ENCODE results near the gene CFAP74. TPM values are rescaled to one million over a fixed set of nuclear protein-coding genes. Genes with fewer than 3 reads are reported as not detected.
"Not testable (repeated sequence)": the region's sequence is repeated elsewhere in the genome, so short reads cannot be mapped to it uniquely, and the experiment has no call there.

The CFAP74 gene
- total RNA-seq, 2 donors from 2014 or later, result not detected

GRCh38 chr1:1898246-1898933, 105.2 kb downstream of the CFAP74 start:
- no peak for ATAC-seq
- Mint-ChIP-seq H3K36me3 (no peaks in the 10 kb centered on the region), H3K27ac (no peak overlapping the region), H3K9me3 (no peaks in the 10 kb centered on the region)
- DNase-seq (ENCODE audit: low spot score in 2 of 2), result no peak

- DNase-seq (ENCODE audit: low spot score in 2 of 2), result no peak
- ATAC-seq, result no peak
- Mint-ChIP-seq H3K9me3 (no peaks in the 10 kb centered on the region), H3K36me3 (peaks cover 7 to 8% of the 10 kb centered on the region in 2 donors), H3K27ac (no peak overlapping the region)
These were observed 107.9 kb downstream of the CFAP74 start for GRCh38 chr1:1895456-1896336.

GRCh38 chr1:1895060-1895418, 108.5 kb downstream of the CFAP74 start:
- no peaks in the 10 kb centered on the region for H3K9me3 Mint-ChIP-seq
- H3K27ac Mint-ChIP-seq, result no peak overlapping the region
- H3K36me3 Mint-ChIP-seq, result peaks cover 7 to 8% of the 10 kb centered on the region in 2 donors
- ATAC-seq (no peak), DNase-seq (ENCODE audit: low spot score in 2 of 2) (no peak)

GRCh38 chr1:1894354-1895059, 109.1 kb downstream of the CFAP74 start:
- no peak for ATAC-seq
- H3K27ac Mint-ChIP-seq, result peak overlapping the region in 1 of 2 donors; percentile 79
- peaks cover 8 to 9% of the 10 kb centered on the region in 2 donors for H3K36me3 Mint-ChIP-seq
- no peaks in the 10 kb centered on the region for H3K9me3 Mint-ChIP-seq
- no peak for DNase-seq (ENCODE audit: low spot score in 2 of 2)

GRCh38 chr1:1893997-1894353, 109.6 kb downstream of the CFAP74 start:
- no peaks in the 10 kb centered on the region for H3K9me3 Mint-ChIP-seq
- H3K27ac Mint-ChIP-seq, result peak overlapping the region in 1 of 2 donors; percentile 28
- DNase-seq (ENCODE audit: low spot score in 2 of 2), result no peak
- H3K36me3 Mint-ChIP-seq, result peaks cover 8 to 14% of the 10 kb centered on the region in 2 donors
- no peak for ATAC-seq

GRCh38 chr1:1893291-1893985, 110.1 kb downstream of the CFAP74 start:
- ATAC-seq (no peak), DNase-seq (ENCODE audit: low spot score in 2 of 2) (no peak)
- Mint-ChIP-seq H3K9me3 (no peaks in the 10 kb centered on the region), H3K27ac (peak overlapping the region in 1 of 2 donors; percentile 28), H3K36me3 (peaks cover 8 to 18% of the 10 kb centered on the region in 2 donors)

- ATAC-seq, result no peak
These were observed 110.8 kb downstream of the CFAP74 start for GRCh38 chr1:1892763-1893120.

GRCh38 chr1:1892079-1892762, 111.4 kb downstream of the CFAP74 start:
- ATAC-seq (peak in 1 of 2 donors; percentile 1), DNase-seq (ENCODE audit: low spot score in 2 of 2) (no peak)
- Mint-ChIP-seq H3K36me3 (peaks cover 8 to 24% of the 10 kb centered on the region in 2 donors), H3K9me3 (no peaks in the 10 kb centered on the region), H3K27ac (peak overlapping the region; percentile 40 to 87)

More at GRCh38 chr1:1892763-1893120, 110.8 kb downstream of the CFAP74 start:
- Mint-ChIP-seq H3K27ac (peak overlapping the region; percentile 29 to 87), H3K9me3 (no peaks in the 10 kb centered on the region), H3K36me3 (peaks cover 8 to 23% of the 10 kb centered on the region in 2 donors)
- no peak for DNase-seq (ENCODE audit: low spot score in 2 of 2)

- ATAC-seq (peak; percentile 49 to 66), DNase-seq (ENCODE audit: low spot score in 2 of 2) (peak; percentile 45 to 65)
- H3K27ac Mint-ChIP-seq, result peak overlapping the region; percentile 40 to 87
- no peaks in the 10 kb centered on the region for H3K9me3 Mint-ChIP-seq
- H3K36me3 Mint-ChIP-seq, result peaks cover 8 to 27% of the 10 kb centered on the region in 2 donors
These were observed 112.1 kb downstream of the CFAP74 start for GRCh38 chr1:1891349-1892078.

- Mint-ChIP-seq H3K27ac (peak within 1 kb of the TSS; percentile 68 to 87), H3K9me3 (no peaks in the 10 kb centered on the region), H3K36me3 (peaks cover 8 to 31% of the 10 kb centered on the region in 2 donors)
- ATAC-seq, result peak; percentile 67 to 82
- peak; percentile 89 to 92 for DNase-seq (ENCODE audit: low spot score in 2 of 2)
These were observed 112.9 kb downstream of the CFAP74 start, which contains the start of gene GNB1 for GRCh38 chr1:1890506-1891348. GNB1 (minus strand) TSS chr1:1891087; CDS start chr1:1825453, 65,634 bp downstream.

GRCh38 chr1:1889847-1890505, 113.6 kb downstream of the CFAP74 start:
- H3K9me3 Mint-ChIP-seq, result no peaks in the 10 kb centered on the region

GRCh38 chr1:1889090-1889750, 114.4 kb downstream of the CFAP74 start:
- no peak for ATAC-seq
- H3K9me3 Mint-ChIP-seq, result no peaks in the 10 kb centered on the region

More at GRCh38 chr1:1889847-1890505, 113.6 kb downstream of the CFAP74 start:
- Mint-ChIP-seq H3K27ac (peak overlapping the region; percentile 70 to 91), H3K36me3 (peaks cover 8 to 31% of the 10 kb centered on the region in 2 donors)
- ATAC-seq (peak; percentile 34 to 37), DNase-seq (ENCODE audit: low spot score in 2 of 2) (peak; percentile 59 to 66)

GRCh38 chr1:1883890-1884289, 119.7 kb downstream of the CFAP74 start:
- Mint-ChIP-seq H3K36me3 (peaks cover 2 to 21% of the 10 kb centered on the region in 2 donors), H3K27ac (peak overlapping the region in 1 of 2 donors; percentile 29)
- not testable (repeated sequence) for DNase-seq (ENCODE audit: low spot score in 2 of 2); ATAC-seq; H3K9me3 Mint-ChIP-seq

More at GRCh38 chr1:1889090-1889750, 114.4 kb downstream of the CFAP74 start:
- DNase-seq (ENCODE audit: low spot score in 2 of 2), result no peak
- Mint-ChIP-seq H3K36me3 (peaks cover 8 to 31% of the 10 kb centered on the region in 2 donors), H3K27ac (peak overlapping the region; percentile 70 to 91)

All from activated naive CD4-positive, alpha-beta T cell treated with anti-CD3 and anti-CD28 coated beads, Interleukin-2, amount 50 U/mL, for 72 hours (primary cell).